Spinal cord (tissue), 10 donors: ENCODE measurements around the gene AFAP1L1. TPM values are rescaled to one million over a fixed set of nuclear protein-coding genes. Genes with fewer than 3 reads are reported as not detected.

ENCODE experiments used
- DNase-seq, 6 donors: peaks; one replicate each; pipeline versions ENCODE4 v3.0.0 to v3.0.0-alpha.2; 2013 to 2015; ENCODE audit warnings: low spot score in 6 of 6, low read depth in 4 of 6
- H3K27ac ChIP-seq: one replicate; pipeline ENCODE4 v1.5.1; 2013; ENCODE audit warnings: low read depth, low read length, control low read depth
- H3K27me3 ChIP-seq: one replicate; pipeline ENCODE4 v1.6.1; 2013; ENCODE audit warnings: low read length; ENCODE audit not compliant: control insufficient read depth, insufficient read depth
- H3K36me3 ChIP-seq: one replicate; pipeline ENCODE4 v1.6.1; 2013; ENCODE audit warnings: low read length; ENCODE audit not compliant: control insufficient read depth, insufficient read depth
- H3K4me1 ChIP-seq: one replicate; pipeline ENCODE4 v1.6.1; 2013; ENCODE audit warnings: low read length; ENCODE audit not compliant: control insufficient read depth, insufficient read depth
- H3K4me3 ChIP-seq: one replicate; pipeline ENCODE4 v1.5.1; 2013; ENCODE audit warnings: low read depth, low read length, control low read depth
- H3K9me3 ChIP-seq: one replicate; pipeline ENCODE4 v1.6.1; 2013; ENCODE audit warnings: low read length; ENCODE audit not compliant: control insufficient read depth, insufficient read depth
- WGBS: methylation state at CpG from one replicate; pipeline ENCODE4 v1.1.5; 2013; ENCODE audit warnings: missing lambda C conversion rate; ENCODE audit not compliant: insufficient coverage; 5-methylcytosine and 5-hydroxymethylcytosine counted together
- polyA plus RNA-seq, 2 donors: library from polyadenylated mRNA; unstranded; fragments of 120-200 nt; gene quantifications; one replicate each; pipeline ENCODE4 v1.2.1, GENCODE V29; 2013; ENCODE audit not compliant: insufficient read length in 2 of 2
- total RNA-seq, 2 donors: library from RNA; depleted of rRNA in 1 of 2; stranded (reverse); fragments of 120-200 nt in 1 of 2; fragments of >200 nt in 1 of 2; gene quantifications; one replicate each; pipeline versions ENCODE4 v1.2.3 to v1.2.4, GENCODE V29; 2013 to 2014
- donor health status: healthy.

AFAP1L1 gene
- total and polyA plus RNA-seq, 4 donors: 10.8 to 48.6 (median 15.5) TPM

GRCh38 chr5:149372932-149373331 lies 101.3 kb downstream of the AFAP1L1 start:
- peaks cover 5% of the 10 kb centered on the region for H3K36me3 ChIP-seq
- no peak overlapping the region for H3K4me3 ChIP-seq
- DNase-seq: no peak
- H3K27me3 ChIP-seq: no peaks in the 10 kb centered on the region
- no peaks in the 10 kb centered on the region for H3K9me3 ChIP-seq
- peaks cover 8% of the 10 kb centered on the region for H3K4me1 ChIP-seq
- no peak overlapping the region for H3K27ac ChIP-seq
- WGBS: no CpG with 5 or more reads among the region's 3 CpGs

DNA sequence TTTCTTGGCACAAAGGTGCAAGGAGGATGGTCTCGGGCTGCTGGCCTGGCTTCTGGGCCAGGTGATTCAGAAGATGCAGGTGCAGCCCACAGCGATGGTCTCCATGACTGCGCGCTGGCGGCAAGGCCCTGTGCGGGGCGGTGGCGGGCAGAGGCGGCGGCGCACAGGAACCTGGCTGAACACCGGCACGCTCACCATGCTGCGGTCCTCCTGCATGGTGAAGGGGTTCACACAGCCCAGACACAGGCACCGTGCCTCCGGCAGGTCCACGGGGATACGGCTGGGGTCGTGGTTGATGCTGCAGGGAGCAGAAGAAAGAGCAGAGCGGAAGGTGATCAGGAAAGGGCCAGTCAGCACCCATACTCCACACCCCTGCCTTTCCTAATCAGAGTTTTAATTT lies 102.6 kb downstream of the AFAP1L1 start:
- H3K27me3 ChIP-seq: no peaks in the 10 kb centered on the region
- no peaks in the 10 kb centered on the region for H3K9me3 ChIP-seq
- WGBS: 97% methylated on average over 19 of the region's 20 CpGs
- no peak for DNase-seq
- no peak overlapping the region for H3K27ac ChIP-seq
- H3K36me3 ChIP-seq: no peaks in the 10 kb centered on the region
- H3K4me3 ChIP-seq: no peak overlapping the region
- H3K4me1 ChIP-seq: peaks cover 15% of the 10 kb centered on the region

- DNase-seq: no peak
- Histone ChIP-seq H3K4me3 (no peak overlapping the region), H3K27me3 (no peaks in the 10 kb centered on the region), H3K4me1 (peaks cover 18% of the 10 kb centered on the region), H3K36me3 (no peaks in the 10 kb centered on the region), H3K27ac (no peak overlapping the region), H3K9me3 (no peaks in the 10 kb centered on the region)
- WGBS: no CpG with 5 or more reads among the region's 3 CpGs
These were observed 103.1 kb downstream of the AFAP1L1 start for GRCh38 chr5:149374801-149375200.

DNA sequence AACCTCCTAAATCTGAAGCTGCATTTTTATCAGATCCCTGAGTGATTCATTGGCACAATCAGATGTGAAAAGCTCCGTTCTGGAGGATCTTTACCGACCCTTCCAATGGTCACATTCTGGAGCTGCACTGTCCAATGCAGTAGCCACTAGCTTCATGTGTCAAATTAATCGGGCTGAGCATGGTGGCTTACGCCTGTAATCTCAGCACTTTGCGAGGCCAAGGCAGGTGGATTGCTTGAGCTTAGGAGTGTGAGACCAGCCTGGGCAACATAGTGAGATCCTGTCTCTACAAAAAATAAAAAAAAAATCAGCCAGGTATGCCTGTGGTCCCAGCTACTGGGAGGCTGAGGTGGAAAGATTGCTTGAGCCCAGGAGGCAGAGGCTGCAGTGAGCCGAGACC lies 103.8 kb downstream of the AFAP1L1 start:
- Histone ChIP-seq H3K27ac (no peak overlapping the region), H3K4me3 (no peak overlapping the region), H3K4me1 (peaks cover 18% of the 10 kb centered on the region), H3K9me3 (no peaks in the 10 kb centered on the region), H3K36me3 (no peaks in the 10 kb centered on the region), H3K27me3 (no peaks in the 10 kb centered on the region)
- 95% methylated on average over 6 of the region's 6 CpGs for WGBS
- no peak for DNase-seq

GRCh38 chr5:149376104-149376503 lies 104.4 kb downstream of the AFAP1L1 start:
- WGBS: 92% methylated on average over 12 of the region's 12 CpGs
- Histone ChIP-seq H3K9me3 (no peaks in the 10 kb centered on the region), H3K36me3 (no peaks in the 10 kb centered on the region), H3K27me3 (no peaks in the 10 kb centered on the region), H3K27ac (no peak overlapping the region), H3K4me3 (no peak overlapping the region), H3K4me1 (peaks cover 19% of the 10 kb centered on the region)
- DNase-seq: no peak

GRCh38 chr5:149376711-149377447 lies 105.2 kb downstream of the AFAP1L1 start:
- no peak overlapping the region for H3K27ac ChIP-seq
- H3K9me3 ChIP-seq: no peaks in the 10 kb centered on the region
- peaks cover 21% of the 10 kb centered on the region for H3K4me1 ChIP-seq
- no peak overlapping the region for H3K4me3 ChIP-seq
- H3K36me3 ChIP-seq: no peaks in the 10 kb centered on the region
- no peaks in the 10 kb centered on the region for H3K27me3 ChIP-seq
- WGBS: 98% methylated on average over 7 of the region's 7 CpGs
- no peak for DNase-seq

DNA sequence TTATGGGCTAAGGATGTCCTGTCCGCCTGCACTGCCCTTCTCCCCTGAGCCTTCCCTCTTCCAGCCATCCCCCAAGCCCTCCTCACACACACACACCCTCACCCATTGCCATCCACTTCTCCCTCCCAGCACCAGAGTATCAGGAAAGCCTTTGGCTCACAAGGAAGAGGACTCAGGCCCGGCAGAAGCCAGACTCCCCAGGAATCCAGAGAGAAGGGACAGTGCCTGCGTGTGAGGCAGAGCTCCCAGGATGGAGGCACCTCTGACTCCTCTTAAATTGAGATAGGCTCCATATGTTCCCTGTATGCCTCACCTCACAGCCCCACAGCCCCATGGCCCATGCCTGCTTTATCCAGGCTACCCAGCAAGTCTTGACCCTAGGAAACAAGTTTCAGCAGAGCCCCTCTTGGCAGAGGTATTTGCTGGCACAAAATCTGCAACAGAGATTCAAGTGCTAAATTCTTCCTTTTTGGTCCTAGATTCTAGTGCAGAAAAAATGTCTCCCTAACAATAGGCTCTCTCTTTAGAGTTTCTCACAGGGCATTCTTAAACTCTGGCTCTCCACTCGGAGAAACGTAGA lies 106.7 kb downstream of the AFAP1L1 start:
- H3K36me3 ChIP-seq: no peaks in the 10 kb centered on the region
- no peaks in the 10 kb centered on the region for H3K27me3 ChIP-seq
- H3K4me1 ChIP-seq: peaks cover 24% of the 10 kb centered on the region
- H3K4me3 ChIP-seq: no peak overlapping the region
- peak overlapping the region; percentile 67 for H3K27ac ChIP-seq
- no peaks in the 10 kb centered on the region for H3K9me3 ChIP-seq
- DNase-seq: peak in 1 of 6 donors; percentile 29
- WGBS: 71% methylated on average over 2 of the region's 5 CpGs

DNA sequence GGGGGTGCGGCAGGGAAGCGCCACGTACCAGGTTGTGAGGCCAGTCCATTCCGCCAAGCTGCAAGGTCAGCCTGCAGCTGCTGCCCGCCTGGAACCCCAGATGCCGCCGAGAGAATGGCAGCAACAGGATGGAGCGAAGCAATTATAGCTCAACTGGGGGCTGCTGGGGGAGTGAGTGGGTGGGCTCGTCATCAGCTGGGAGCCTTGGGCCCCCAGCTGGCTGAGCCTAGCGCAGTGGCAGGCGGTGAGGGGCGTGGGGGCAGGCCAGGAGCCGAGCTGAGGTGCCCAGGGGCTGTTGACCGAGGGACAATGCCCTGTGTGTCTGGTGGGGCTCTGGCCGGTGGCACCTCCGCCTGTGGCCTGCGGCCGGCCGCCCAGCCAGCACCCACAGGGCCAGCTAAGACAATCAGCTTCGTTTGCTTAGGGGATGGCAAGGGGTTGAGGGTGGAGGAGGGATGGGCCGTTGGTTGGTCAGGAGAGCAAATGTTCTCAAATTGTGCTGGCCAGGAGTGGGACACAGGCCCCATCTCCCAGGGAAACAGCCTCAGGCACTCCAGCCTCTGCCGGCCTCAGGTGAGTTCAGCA lies 107.6 kb downstream of the AFAP1L1 start, which contains the start of gene IL17B:
Gene IL17B (minus strand): TSS at position 116 of the 585 bp plus-strand sequence. CDS start 67 bp downstream, at position 49.
- H3K27me3 ChIP-seq: no peaks in the 10 kb centered on the region
- no peaks in the 10 kb centered on the region for H3K36me3 ChIP-seq
- H3K9me3 ChIP-seq: no peaks in the 10 kb centered on the region
- H3K4me1 ChIP-seq: peaks cover 24% of the 10 kb centered on the region
- H3K4me3 ChIP-seq: no peak within 1 kb of the TSS
- DNase-seq: no peak
- WGBS: 69% methylated on average over 22 of the region's 22 CpGs
- peak within 1 kb of the TSS; percentile 67 for H3K27ac ChIP-seq

DNA sequence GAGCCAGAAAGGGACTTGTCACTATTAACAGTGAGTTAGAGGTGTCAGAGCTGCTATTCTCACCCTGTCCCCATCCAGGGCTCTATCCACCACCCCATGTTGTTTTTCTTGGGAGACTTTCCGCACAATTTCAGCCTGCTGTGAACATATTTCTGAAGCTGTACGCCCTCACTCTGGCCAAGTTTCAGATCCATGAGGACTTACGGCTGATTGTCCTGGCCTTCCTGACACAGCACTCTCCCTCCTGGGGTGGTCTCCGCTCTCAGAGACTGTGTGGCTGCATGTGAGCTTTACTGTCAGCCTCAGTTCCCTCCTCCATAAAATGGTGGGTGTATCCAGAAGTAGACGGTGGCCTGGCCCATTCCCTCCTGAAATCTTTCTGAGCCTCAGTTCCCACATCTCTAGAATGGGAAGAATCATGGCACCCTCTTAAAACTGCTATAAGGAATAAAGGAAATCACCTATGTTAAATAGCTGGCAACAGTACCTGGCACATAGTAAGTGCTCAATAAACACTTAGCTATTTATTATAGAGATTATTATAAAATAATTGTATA lies 108.2 kb downstream of the AFAP1L1 start:
- WGBS: 78% methylated on average over 3 of the region's 5 CpGs
- Histone ChIP-seq H3K27me3 (no peaks in the 10 kb centered on the region), H3K4me3 (no peak overlapping the region), H3K27ac (peak overlapping the region; percentile 67), H3K4me1 (peaks cover 24% of the 10 kb centered on the region), H3K36me3 (no peaks in the 10 kb centered on the region), H3K9me3 (no peaks in the 10 kb centered on the region)
- peak in 1 of 6 donors; percentile 55 for DNase-seq
